ENCODE results near the gene OR2T5.
"Not testable (repeated sequence)": the region's sequence is repeated elsewhere in the genome, so short reads cannot be mapped to it uniquely, and the experiment has no call there.

OR2T5 gene

DNA sequence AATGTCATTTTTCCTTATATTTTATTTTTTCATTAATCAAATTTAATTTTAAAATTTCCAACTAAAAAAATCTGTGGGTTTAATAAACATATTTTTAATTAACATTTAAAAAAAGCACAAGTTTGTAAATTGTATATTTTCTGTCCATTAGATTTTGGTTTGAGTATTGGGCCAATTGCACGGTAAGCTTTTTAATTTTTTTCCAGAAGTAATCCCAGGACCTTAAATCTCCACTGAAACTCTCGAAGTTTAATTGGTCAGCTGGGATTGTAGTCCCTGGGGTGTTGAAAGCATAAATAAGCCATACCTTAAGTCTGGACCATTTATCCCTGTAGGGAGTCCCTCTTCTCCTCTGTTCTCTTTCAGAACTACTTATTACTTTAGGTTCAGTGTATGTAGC, 19.4 kb downstream of the OR2T5 start, which contains the start of gene OR2G6:
Gene OR2G6 (plus strand): TSS at position 301 of the 400 bp plus-strand sequence. CDS start 13,574 bp downstream, outside the sequence.
- not testable (repeated sequence) for DNase-seq

- DNase-seq: not testable (repeated sequence)
Observed at GRCh38 chr1:248510217-248510616, 21.8 kb downstream of the OR2T5 start.

DNA sequence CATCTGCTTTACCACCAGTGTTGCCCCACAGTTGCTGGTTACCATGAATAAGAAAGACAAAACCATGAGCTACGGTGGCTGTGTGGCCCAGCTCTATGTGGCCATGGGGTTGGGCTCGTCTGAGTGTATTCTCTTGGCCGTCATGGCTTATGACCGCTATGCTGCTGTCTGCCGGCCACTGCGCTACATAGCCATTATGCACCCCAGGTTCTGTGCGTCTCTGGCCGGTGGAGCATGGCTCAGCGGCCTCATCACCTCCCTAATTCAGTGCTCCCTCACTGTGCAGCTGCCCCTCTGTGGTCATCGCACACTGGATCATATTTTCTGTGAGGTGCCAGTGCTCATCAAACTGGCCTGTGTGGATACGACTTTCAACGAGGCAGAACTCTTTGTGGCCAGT, 33.5 kb downstream of the OR2T5 start:
- DNase-seq: no peak

DNA sequence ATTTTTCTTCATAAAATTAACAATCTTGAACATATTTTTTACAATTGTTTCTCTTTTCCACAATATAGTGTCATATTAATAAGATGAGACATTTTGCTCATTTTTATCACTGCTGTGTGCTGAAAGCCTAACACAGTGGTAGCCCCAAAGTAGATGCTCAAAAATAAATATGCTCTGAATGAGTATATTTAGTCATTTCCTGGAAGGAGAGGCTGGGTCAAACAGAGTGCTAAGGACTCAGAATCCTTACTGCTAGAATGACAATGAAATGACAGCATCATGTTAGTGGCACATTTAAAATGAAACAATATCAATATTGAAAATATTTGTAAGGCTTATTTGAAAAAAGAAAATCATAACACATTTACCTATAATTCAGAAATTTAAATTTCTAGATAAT, 49.1 kb downstream of the OR2T5 start:
- not testable (repeated sequence) for DNase-seq

All from T1000 (cell line).